GM03348 (cell line): ENCODE data around the gene SLC12A3.
"Not testable (repeated sequence)": the region's sequence is repeated elsewhere in the genome, so short reads cannot be mapped to it uniquely, and the experiment has no call there.

ENCODE experiments used
- DNase-seq: peaks from one replicate; pipeline ENCODE4 v3.0.0; 2012; ENCODE audit warnings: low spot score

Gene SLC12A3

GRCh38 chr16:56868175-56868574, 3.2 kb downstream of the SLC12A3 start:
- no peak for DNase-seq

GRCh38 chr16:56868766-56869165, 3.8 kb downstream of the SLC12A3 start:
- DNase-seq = not testable (repeated sequence)

GRCh38 chr16:56869513-56870275, 4.7 kb downstream of the SLC12A3 start:
- DNase-seq = no peak

GRCh38 chr16:56870276-56870888, 5.4 kb downstream of the SLC12A3 start:
- DNase-seq = no peak

- DNase-seq = peak; percentile 67
These were observed 6.2 kb downstream of the SLC12A3 start for GRCh38 chr16:56871172-56871593.

GRCh38 chr16:56872863-56873391, 7.9 kb downstream of the SLC12A3 start:
- DNase-seq = no peak

GRCh38 chr16:56874800-56875199, 9.8 kb downstream of the SLC12A3 start:
- no peak for DNase-seq

- no peak for DNase-seq
These were observed 11.0 kb downstream of the SLC12A3 start for GRCh38 chr16:56876048-56876447.

GRCh38 chr16:56877486-56878182, 12.6 kb downstream of the SLC12A3 start:
- DNase-seq = no peak

GRCh38 chr16:56878282-56878854, 13.4 kb downstream of the SLC12A3 start:
- no peak for DNase-seq

GRCh38 chr16:56879276-56879675, 14.3 kb downstream of the SLC12A3 start:
- no peak for DNase-seq

- DNase-seq = no peak
These were observed 15.2 kb downstream of the SLC12A3 start for GRCh38 chr16:56880176-56880575.

- DNase-seq = no peak
These were observed 15.7 kb downstream of the SLC12A3 start for GRCh38 chr16:56880685-56881084.

- no peak for DNase-seq
These were observed 17.2 kb downstream of the SLC12A3 start for GRCh38 chr16:56882077-56882800.

- DNase-seq = no peak
These were observed 18.6 kb downstream of the SLC12A3 start for GRCh38 chr16:56883586-56883985.

- DNase-seq = no peak
These were observed 19.1 kb downstream of the SLC12A3 start for GRCh38 chr16:56884026-56884582.

- not testable (repeated sequence) for DNase-seq
These were observed 19.9 kb downstream of the SLC12A3 start for GRCh38 chr16:56884929-56885328.

GRCh38 chr16:56885446-56886162, 20.6 kb downstream of the SLC12A3 start:
- no peak for DNase-seq

GRCh38 chr16:56886296-56886695, 21.3 kb downstream of the SLC12A3 start:
- DNase-seq = no peak

- no peak for DNase-seq
These were observed 21.8 kb downstream of the SLC12A3 start for GRCh38 chr16:56886826-56887225.

- no peak for DNase-seq
These were observed 23.8 kb downstream of the SLC12A3 start for GRCh38 chr16:56888806-56889205.
